ENCODE data around the gene ROPN1B.
"Not testable (repeated sequence)": the region's sequence is repeated elsewhere in the genome, so short reads cannot be mapped to it uniquely, and the experiment has no call there.

Gene ROPN1B

GRCh38 chr3:125968701-125969592 is at the start of gene ROPN1B:
Gene ROPN1B, plus strand, starts transcription at chr3:125969178. Its CDS starts 2,877 bp downstream, at chr3:125972055.
- not testable (repeated sequence) for H3K4me1 ChIP-seq (ENCODE audit: insufficient read depth, low read length); H3K36me3 ChIP-seq (ENCODE audit: insufficient read depth, low read length); H3K9me3 ChIP-seq (ENCODE audit: control insufficient read depth, insufficient read depth, low read length); H3K9ac ChIP-seq (ENCODE audit: low read depth, low read length)

- H3K9ac ChIP-seq (ENCODE audit: low read depth, low read length), result not testable (repeated sequence)
Measured at GRCh38 chr3:125920191-125920590, 48.8 kb upstream of the ROPN1B start.

GRCh38 chr3:125920751-125921279 is 48.2 kb upstream of the ROPN1B start:
- H3K36me3 ChIP-seq (ENCODE audit: insufficient read depth, low read length); H3K4me1 ChIP-seq (ENCODE audit: insufficient read depth, low read length); H3K9ac ChIP-seq (ENCODE audit: low read depth, low read length); H3K9me3 ChIP-seq (ENCODE audit: control insufficient read depth, insufficient read depth, low read length): not testable (repeated sequence)

More at GRCh38 chr3:125920191-125920590, 48.8 kb upstream of the ROPN1B start:
- H3K36me3 ChIP-seq (ENCODE audit: insufficient read depth, low read length); H3K4me1 ChIP-seq (ENCODE audit: insufficient read depth, low read length); H3K9me3 ChIP-seq (ENCODE audit: control insufficient read depth, insufficient read depth, low read length): not testable (repeated sequence)

GRCh38 chr3:125921712-125922111 is 47.3 kb upstream of the ROPN1B start:
- not testable (repeated sequence) for H3K9me3 ChIP-seq (ENCODE audit: control insufficient read depth, insufficient read depth, low read length); H3K36me3 ChIP-seq (ENCODE audit: insufficient read depth, low read length); H3K4me1 ChIP-seq (ENCODE audit: insufficient read depth, low read length); H3K9ac ChIP-seq (ENCODE audit: low read depth, low read length)

- H3K9ac ChIP-seq (ENCODE audit: low read depth, low read length); H3K36me3 ChIP-seq (ENCODE audit: insufficient read depth, low read length); H3K4me1 ChIP-seq (ENCODE audit: insufficient read depth, low read length); H3K9me3 ChIP-seq (ENCODE audit: control insufficient read depth, insufficient read depth, low read length): not testable (repeated sequence)
Measured at GRCh38 chr3:125923324-125924115, 45.5 kb upstream of the ROPN1B start.

GRCh38 chr3:125924276-125924675 is 44.7 kb upstream of the ROPN1B start:
- H3K36me3 ChIP-seq (ENCODE audit: insufficient read depth, low read length); H3K9ac ChIP-seq (ENCODE audit: low read depth, low read length); H3K4me1 ChIP-seq (ENCODE audit: insufficient read depth, low read length); H3K9me3 ChIP-seq (ENCODE audit: control insufficient read depth, insufficient read depth, low read length): not testable (repeated sequence)

GRCh38 chr3:125925727-125926126 is 43.3 kb upstream of the ROPN1B start:
- not testable (repeated sequence) for H3K9ac ChIP-seq (ENCODE audit: low read depth, low read length); H3K36me3 ChIP-seq (ENCODE audit: insufficient read depth, low read length); H3K4me1 ChIP-seq (ENCODE audit: insufficient read depth, low read length)

GRCh38 chr3:125928771-125929545 is 40.0 kb upstream of the ROPN1B start:
- H3K4me1 ChIP-seq (ENCODE audit: insufficient read depth, low read length); H3K9ac ChIP-seq (ENCODE audit: low read depth, low read length); H3K9me3 ChIP-seq (ENCODE audit: control insufficient read depth, insufficient read depth, low read length); H3K36me3 ChIP-seq (ENCODE audit: insufficient read depth, low read length): not testable (repeated sequence)

More at GRCh38 chr3:125925727-125926126, 43.3 kb upstream of the ROPN1B start:
- H3K9me3 ChIP-seq (ENCODE audit: control insufficient read depth, insufficient read depth, low read length), result not testable (repeated sequence)

- H3K4me1 ChIP-seq (ENCODE audit: insufficient read depth, low read length); H3K9ac ChIP-seq (ENCODE audit: low read depth, low read length); H3K36me3 ChIP-seq (ENCODE audit: insufficient read depth, low read length); H3K9me3 ChIP-seq (ENCODE audit: control insufficient read depth, insufficient read depth, low read length): not testable (repeated sequence)
Measured at GRCh38 chr3:125929765-125930164, 39.2 kb upstream of the ROPN1B start.

GRCh38 chr3:125931355-125931880 is 37.6 kb upstream of the ROPN1B start:
- H3K4me1 ChIP-seq (ENCODE audit: insufficient read depth, low read length); H3K9me3 ChIP-seq (ENCODE audit: control insufficient read depth, insufficient read depth, low read length); H3K36me3 ChIP-seq (ENCODE audit: insufficient read depth, low read length); H3K9ac ChIP-seq (ENCODE audit: low read depth, low read length): not testable (repeated sequence)

- H3K36me3 ChIP-seq (ENCODE audit: insufficient read depth, low read length); H3K9ac ChIP-seq (ENCODE audit: low read depth, low read length); H3K9me3 ChIP-seq (ENCODE audit: control insufficient read depth, insufficient read depth, low read length); H3K4me1 ChIP-seq (ENCODE audit: insufficient read depth, low read length): not testable (repeated sequence)
Measured at GRCh38 chr3:125933397-125934173, 35.4 kb upstream of the ROPN1B start.

GRCh38 chr3:125935252-125935874 is 33.6 kb upstream of the ROPN1B start:
- not testable (repeated sequence) for H3K36me3 ChIP-seq (ENCODE audit: insufficient read depth, low read length); H3K9me3 ChIP-seq (ENCODE audit: control insufficient read depth, insufficient read depth, low read length); H3K4me1 ChIP-seq (ENCODE audit: insufficient read depth, low read length); H3K9ac ChIP-seq (ENCODE audit: low read depth, low read length)

GRCh38 chr3:125936210-125936815 is 32.7 kb upstream of the ROPN1B start:
- not testable (repeated sequence) for H3K9ac ChIP-seq (ENCODE audit: low read depth, low read length); H3K36me3 ChIP-seq (ENCODE audit: insufficient read depth, low read length); H3K9me3 ChIP-seq (ENCODE audit: control insufficient read depth, insufficient read depth, low read length); H3K4me1 ChIP-seq (ENCODE audit: insufficient read depth, low read length)
